ENCODE measurements around the gene TMCO4.

- no peak for TF ChIP-seq CTCF (IDR thresholded peaks at IDR 0.05; ENCODE audit: extremely low read depth in 1 of 2, insufficient read depth in 1 of 2, low read depth in 1 of 2, low read length in 2 of 2)
- no peak for TF ChIP-seq MAX (IDR thresholded peaks at IDR 0.05; ENCODE audit: insufficient read depth, insufficient read length)
- no peak for TF ChIP-seq POLR2A (IDR thresholded peaks at IDR 0.05; ENCODE audit: low read depth, low read length)
- no peak for TF ChIP-seq POLR2AphosphoS5 (IDR thresholded peaks at IDR 0.05; ENCODE audit: insufficient read depth, low read depth, low read length)
- no peak for TF ChIP-seq EZH2 (IDR thresholded peaks at IDR 0.05; ENCODE audit: borderline replicate concordance, low read depth, low read length, severe bottlenecking)
- no peak for TF ChIP-seq JUN (IDR thresholded peaks at IDR 0.05; ENCODE audit: borderline replicate concordance, insufficient read depth, insufficient read length, low read depth)
- no peak for TF ChIP-seq MYC (IDR thresholded peaks at IDR 0.05; ENCODE audit: low read depth, low read length)
- TF ChIP-seq GATA2 (IDR thresholded peaks at IDR 0.05; ENCODE audit: insufficient read depth, insufficient read length, low read depth, low read length) = no peak
Observed at GRCh38 chr1:19840228-19840627, 40.5 kb upstream of the TMCO4 start.
